ENCODE data around the gene RALGAPA2. TPM values are rescaled to one million over a fixed set of nuclear protein-coding genes. Genes with fewer than 3 reads are reported as not detected.

RALGAPA2 gene
- total RNA-seq, 1 donor from 2014 or later: 28.1 TPM

- no peaks in the 10 kb centered on the region for H3K9me3 Mint-ChIP-seq
- peak overlapping the region; percentile 84 for H3K27ac Mint-ChIP-seq
- TF ChIP-seq CTCF (conservative IDR thresholded peaks at IDR 0.05): no peak
- H3K27me3 Mint-ChIP-seq: no peaks in the 10 kb centered on the region
- peaks cover 15% of the 10 kb centered on the region for H3K4me1 Mint-ChIP-seq (ENCODE audit: unreplicated experiment)
- DNase-seq (ENCODE audit: extremely low spot score, unreplicated experiment): no peak
- peaks cover 4% of the 10 kb centered on the region for H3K36me3 Mint-ChIP-seq
- H3K4me3 Mint-ChIP-seq: peak overlapping the region; percentile 89
Measured at GRCh38 chr20:20711413-20711812, 1.0 kb downstream of the RALGAPA2 start.

- no peak for TF ChIP-seq CTCF (conservative IDR thresholded peaks at IDR 0.05)
- H3K36me3 Mint-ChIP-seq: peaks cover 7% of the 10 kb centered on the region
- peak overlapping the region; percentile 89 for H3K4me3 Mint-ChIP-seq
- DNase-seq (ENCODE audit: extremely low spot score, unreplicated experiment): no peak
- H3K27me3 Mint-ChIP-seq: no peaks in the 10 kb centered on the region
- H3K27ac Mint-ChIP-seq: peak overlapping the region; percentile 84
- H3K9me3 Mint-ChIP-seq: no peaks in the 10 kb centered on the region
- peaks cover 15% of the 10 kb centered on the region for H3K4me1 Mint-ChIP-seq (ENCODE audit: unreplicated experiment)
Measured at GRCh38 chr20:20710443-20711315, 1.8 kb downstream of the RALGAPA2 start.

- peak overlapping the region; percentile 84 for H3K27ac Mint-ChIP-seq
Measured at GRCh38 chr20:20709887-20710286, 2.6 kb downstream of the RALGAPA2 start.

GRCh38 chr20:20706285-20706684 is 6.2 kb downstream of the RALGAPA2 start:
- H3K4me3 Mint-ChIP-seq: no peak overlapping the region
- no peaks in the 10 kb centered on the region for H3K27me3 Mint-ChIP-seq
- H3K4me1 Mint-ChIP-seq (ENCODE audit: unreplicated experiment): peaks cover 10% of the 10 kb centered on the region

More at GRCh38 chr20:20709887-20710286, 2.6 kb downstream of the RALGAPA2 start:
- no peak for TF ChIP-seq CTCF (conservative IDR thresholded peaks at IDR 0.05)
- peaks cover 15% of the 10 kb centered on the region for H3K4me1 Mint-ChIP-seq (ENCODE audit: unreplicated experiment)
- H3K36me3 Mint-ChIP-seq: peaks cover 7% of the 10 kb centered on the region
- no peaks in the 10 kb centered on the region for H3K27me3 Mint-ChIP-seq
- no peaks in the 10 kb centered on the region for H3K9me3 Mint-ChIP-seq
- DNase-seq (ENCODE audit: extremely low spot score, unreplicated experiment): no peak
- H3K4me3 Mint-ChIP-seq: peak overlapping the region; percentile 89

More at GRCh38 chr20:20706285-20706684, 6.2 kb downstream of the RALGAPA2 start:
- Mint-ChIP-seq H3K9me3 (peaks cover 4% of the 10 kb centered on the region), H3K36me3 (peaks cover 7% of the 10 kb centered on the region), H3K27ac (no peak overlapping the region)
- no peak for TF ChIP-seq CTCF (conservative IDR thresholded peaks at IDR 0.05)
- DNase-seq (ENCODE audit: extremely low spot score, unreplicated experiment): no peak

All from type B pancreatic cell (in vitro differentiated cells).